ENCODE measurements around the gene BAD. TPM values are rescaled to one million over a fixed set of nuclear protein-coding genes. Genes with fewer than 3 reads are reported as not detected.

BAD gene
- total and polyA plus RNA-seq, 2 of the 13 experiments (the other 11 are each of a cell fraction or from before 2014, with no cell fraction given): 17.9 to 28.5 TPM

GRCh38 chr11:64226507-64227051, 57.9 kb downstream of the BAD start (continued):
- TF ChIP-seq, protein P1, sequence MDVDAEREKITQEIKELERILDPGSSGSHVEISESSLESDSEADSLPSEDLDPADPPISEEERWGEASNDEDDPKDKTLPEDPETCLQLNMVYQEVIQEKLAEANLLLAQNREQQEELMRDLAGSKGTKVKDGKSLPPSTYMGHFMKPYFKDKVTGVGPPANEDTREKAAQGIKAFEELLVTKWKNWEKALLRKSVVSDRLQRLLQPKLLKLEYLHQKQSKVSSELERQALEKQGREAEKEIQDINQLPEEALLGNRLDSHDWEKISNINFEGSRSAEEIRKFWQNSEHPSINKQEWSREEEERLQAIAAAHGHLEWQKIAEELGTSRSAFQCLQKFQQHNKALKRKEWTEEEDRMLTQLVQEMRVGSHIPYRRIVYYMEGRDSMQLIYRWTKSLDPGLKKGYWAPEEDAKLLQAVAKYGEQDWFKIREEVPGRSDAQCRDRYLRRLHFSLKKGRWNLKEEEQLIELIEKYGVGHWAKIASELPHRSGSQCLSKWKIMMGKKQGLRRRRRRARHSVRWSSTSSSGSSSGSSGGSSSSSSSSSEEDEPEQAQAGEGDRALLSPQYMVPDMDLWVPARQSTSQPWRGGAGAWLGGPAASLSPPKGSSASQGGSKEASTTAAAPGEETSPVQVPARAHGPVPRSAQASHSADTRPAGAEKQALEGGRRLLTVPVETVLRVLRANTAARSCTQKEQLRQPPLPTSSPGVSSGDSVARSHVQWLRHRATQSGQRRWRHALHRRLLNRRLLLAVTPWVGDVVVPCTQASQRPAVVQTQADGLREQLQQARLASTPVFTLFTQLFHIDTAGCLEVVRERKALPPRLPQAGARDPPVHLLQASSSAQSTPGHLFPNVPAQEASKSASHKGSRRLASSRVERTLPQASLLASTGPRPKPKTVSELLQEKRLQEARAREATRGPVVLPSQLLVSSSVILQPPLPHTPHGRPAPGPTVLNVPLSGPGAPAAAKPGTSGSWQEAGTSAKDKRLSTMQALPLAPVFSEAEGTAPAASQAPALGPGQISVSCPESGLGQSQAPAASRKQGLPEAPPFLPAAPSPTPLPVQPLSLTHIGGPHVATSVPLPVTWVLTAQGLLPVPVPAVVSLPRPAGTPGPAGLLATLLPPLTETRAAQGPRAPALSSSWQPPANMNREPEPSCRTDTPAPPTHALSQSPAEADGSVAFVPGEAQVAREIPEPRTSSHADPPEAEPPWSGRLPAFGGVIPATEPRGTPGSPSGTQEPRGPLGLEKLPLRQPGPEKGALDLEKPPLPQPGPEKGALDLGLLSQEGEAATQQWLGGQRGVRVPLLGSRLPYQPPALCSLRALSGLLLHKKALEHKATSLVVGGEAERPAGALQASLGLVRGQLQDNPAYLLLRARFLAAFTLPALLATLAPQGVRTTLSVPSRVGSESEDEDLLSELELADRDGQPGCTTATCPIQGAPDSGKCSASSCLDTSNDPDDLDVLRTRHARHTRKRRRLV (CRISPR knock-in tag; IDR thresholded peaks at IDR 0.05): 0 out of 2 replicates have a peak, but pooled peaks have one; percentile 13
- TF ChIP-seq MED13 (CRISPR knock-in tag; IDR thresholded peaks at IDR 0.05) (no peak), SAP130 (CRISPR knock-in tag; IDR thresholded peaks at IDR 0.05; ENCODE audit: low read depth) (peak; percentile 46; the same call in 1 of the 2 replicates), ZFYVE20 (CRISPR knock-in tag; IDR thresholded peaks at IDR 0.05; ENCODE audit: borderline replicate concordance, low read depth) (0 out of 2 replicates have a peak, but pooled peaks have one; percentile 22), SOX6 (IDR thresholded peaks at IDR 0.05) (no peak), SOX6 (CRISPR knock-in tag; IDR thresholded peaks at IDR 0.05) (no peak), ZMYM4 (CRISPR knock-in tag; IDR thresholded peaks at IDR 0.05) (no peak), HES4 (CRISPR knock-in tag; IDR thresholded peaks at IDR 0.05; ENCODE audit: borderline replicate concordance) (peak; percentile 13), MEIS1 (CRISPR knock-in tag; IDR thresholded peaks at IDR 0.05; ENCODE audit: borderline replicate concordance) (no peak), PCBP2 (optimal IDR thresholded peaks at IDR 0.05; ENCODE audit: low read depth, low read length, poor library complexity, severe bottlenecking) (no peak), ELF1 (CRISPR knock-in tag; IDR thresholded peaks at IDR 0.05) (peak; percentile 46), NR2F2 (IDR thresholded peaks at IDR 0.05; ENCODE audit: borderline replicate concordance, low read depth) (no peak), JUND (CRISPR knock-in tag; IDR thresholded peaks at IDR 0.05) (no peak; the same call in 1 of the 2 replicates), ELF4 (CRISPR knock-in tag; IDR thresholded peaks at IDR 0.05; ENCODE audit: borderline replicate concordance) (no peak), ZNF773 (CRISPR knock-in tag; IDR thresholded peaks at IDR 0.05; ENCODE audit: borderline replicate concordance) (no peak), PRMT3 (CRISPR knock-in tag; IDR thresholded peaks at IDR 0.05; ENCODE audit: borderline replicate concordance, low read depth) (0 out of 2 replicates have a peak, but pooled peaks have one; percentile 15), SIN3A (IDR thresholded peaks at IDR 0.05; ENCODE audit: borderline replicate concordance, low read depth, low read length) (peak; percentile 27; the same call in 1 of the 2 replicates), PHF8 (CRISPR knock-in tag; IDR thresholded peaks at IDR 0.05) (peak; percentile 8; the same call in 1 of the 2 replicates), NFYC (CRISPR knock-in tag; IDR thresholded peaks at IDR 0.05) (peak; percentile 67; the same call in 1 of the 2 replicates)
- TF ChIP-seq, protein P2, sequence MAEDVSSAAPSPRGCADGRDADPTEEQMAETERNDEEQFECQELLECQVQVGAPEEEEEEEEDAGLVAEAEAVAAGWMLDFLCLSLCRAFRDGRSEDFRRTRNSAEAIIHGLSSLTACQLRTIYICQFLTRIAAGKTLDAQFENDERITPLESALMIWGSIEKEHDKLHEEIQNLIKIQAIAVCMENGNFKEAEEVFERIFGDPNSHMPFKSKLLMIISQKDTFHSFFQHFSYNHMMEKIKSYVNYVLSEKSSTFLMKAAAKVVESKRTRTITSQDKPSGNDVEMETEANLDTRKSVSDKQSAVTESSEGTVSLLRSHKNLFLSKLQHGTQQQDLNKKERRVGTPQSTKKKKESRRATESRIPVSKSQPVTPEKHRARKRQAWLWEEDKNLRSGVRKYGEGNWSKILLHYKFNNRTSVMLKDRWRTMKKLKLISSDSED (CRISPR knock-in tag; IDR thresholded peaks at IDR 0.05): peak; percentile 87
- TF ChIP-seq, protein P3, sequence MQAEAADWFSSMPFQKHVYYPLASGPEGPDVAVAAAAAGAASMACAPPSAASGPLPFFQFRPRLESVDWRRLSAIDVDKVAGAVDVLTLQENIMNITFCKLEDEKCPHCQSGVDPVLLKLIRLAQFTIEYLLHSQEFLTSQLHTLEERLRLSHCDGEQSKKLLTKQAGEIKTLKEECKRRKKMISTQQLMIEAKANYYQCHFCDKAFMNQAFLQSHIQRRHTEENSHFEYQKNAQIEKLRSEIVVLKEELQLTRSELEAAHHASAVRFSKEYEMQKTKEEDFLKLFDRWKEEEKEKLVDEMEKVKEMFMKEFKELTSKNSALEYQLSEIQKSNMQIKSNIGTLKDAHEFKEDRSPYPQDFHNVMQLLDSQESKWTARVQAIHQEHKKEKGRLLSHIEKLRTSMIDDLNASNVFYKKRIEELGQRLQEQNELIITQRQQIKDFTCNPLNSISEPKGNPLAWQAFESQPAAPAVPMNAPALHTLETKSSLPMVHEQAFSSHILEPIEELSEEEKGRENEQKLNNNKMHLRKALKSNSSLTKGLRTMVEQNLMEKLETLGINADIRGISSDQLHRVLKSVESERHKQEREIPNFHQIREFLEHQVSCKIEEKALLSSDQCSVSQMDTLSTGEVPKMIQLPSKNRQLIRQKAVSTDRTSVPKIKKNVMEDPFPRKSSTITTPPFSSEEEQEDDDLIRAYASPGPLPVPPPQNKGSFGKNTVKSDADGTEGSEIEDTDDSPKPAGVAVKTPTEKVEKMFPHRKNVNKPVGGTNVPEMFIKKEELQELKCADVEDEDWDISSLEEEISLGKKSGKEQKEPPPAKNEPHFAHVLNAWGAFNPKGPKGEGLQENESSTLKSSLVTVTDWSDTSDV (CRISPR knock-in tag; IDR thresholded peaks at IDR 0.05): no peak
